Non-pigmented ciliary epithelial cell (primary cell): ENCODE measurements around the gene BRDT.

Source experiments
- DNase-seq: peaks from one replicate; pipeline ENCODE4 v3.0.0-alpha.2; 2010; ENCODE audit warnings: low read depth

BRDT gene

DNA sequence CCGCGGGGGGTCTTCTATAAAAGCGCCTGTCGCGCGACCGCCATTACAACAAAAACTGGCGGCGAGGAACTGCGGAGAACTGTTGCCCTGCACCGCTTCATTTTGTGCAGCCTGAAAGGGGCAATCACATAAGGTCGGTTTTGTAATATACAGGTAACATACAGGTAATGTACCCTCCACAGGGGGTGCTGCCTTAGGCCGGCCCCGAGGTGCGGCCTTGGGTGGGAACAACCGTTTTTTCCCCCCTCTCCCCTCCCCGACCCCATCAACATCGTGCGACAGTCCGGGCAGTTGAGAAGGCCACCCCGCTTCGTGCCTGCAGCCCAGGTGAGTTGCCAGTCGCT, at the start of gene BRDT:
Gene BRDT (plus strand): TSS at position 46 of the 344 bp plus-strand sequence. CDS start 13,354 bp downstream, outside the sequence.
- DNase-seq = no peak

DNA sequence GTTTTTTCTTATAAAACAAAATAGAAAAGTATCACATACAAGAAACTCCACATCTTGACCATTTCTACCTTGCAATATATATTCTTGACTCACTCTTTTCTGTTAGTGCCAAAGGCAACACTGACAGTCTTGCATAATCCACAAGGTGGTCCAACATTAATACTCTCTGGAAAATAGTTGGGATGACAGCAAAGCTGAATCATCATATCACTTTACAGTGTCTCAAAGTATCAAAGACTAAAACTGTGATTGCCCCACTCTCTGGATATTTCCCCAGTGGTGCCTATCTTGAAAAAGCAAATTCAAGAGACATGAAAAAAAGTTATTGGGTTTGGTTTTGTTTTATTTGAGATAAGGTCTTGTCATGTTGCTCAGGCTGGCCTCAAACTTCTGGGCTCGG, 48.6 kb upstream of the BRDT start:
- DNase-seq = peak; percentile 82

GRCh38 chr1:91901231-91901630, 48.0 kb upstream of the BRDT start:
- no peak for DNase-seq

GRCh38 chr1:91912266-91912665, 36.9 kb upstream of the BRDT start:
- DNase-seq = no peak

DNA sequence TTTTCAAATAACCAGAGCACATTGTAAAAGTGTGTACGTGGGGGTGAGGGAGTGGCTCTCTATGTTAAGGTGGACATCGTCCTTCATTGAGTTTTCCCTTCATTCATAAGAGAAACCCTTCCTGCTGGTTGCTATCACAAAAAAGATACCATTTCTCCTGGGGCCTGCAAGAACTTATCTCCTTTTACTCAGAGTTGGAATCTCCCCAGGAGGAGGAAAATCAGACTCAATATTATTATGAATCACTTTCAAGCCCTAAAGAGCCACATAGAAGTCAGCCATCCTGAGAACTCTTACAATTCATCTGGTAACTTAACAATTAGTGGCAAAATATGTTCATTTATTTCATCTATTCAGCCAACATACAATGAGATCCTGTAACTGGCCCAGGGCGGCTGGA, 36.2 kb upstream of the BRDT start:
- no peak for DNase-seq

- DNase-seq = no peak
Measured at GRCh38 chr1:91916046-91916445, 33.2 kb upstream of the BRDT start.

DNA sequence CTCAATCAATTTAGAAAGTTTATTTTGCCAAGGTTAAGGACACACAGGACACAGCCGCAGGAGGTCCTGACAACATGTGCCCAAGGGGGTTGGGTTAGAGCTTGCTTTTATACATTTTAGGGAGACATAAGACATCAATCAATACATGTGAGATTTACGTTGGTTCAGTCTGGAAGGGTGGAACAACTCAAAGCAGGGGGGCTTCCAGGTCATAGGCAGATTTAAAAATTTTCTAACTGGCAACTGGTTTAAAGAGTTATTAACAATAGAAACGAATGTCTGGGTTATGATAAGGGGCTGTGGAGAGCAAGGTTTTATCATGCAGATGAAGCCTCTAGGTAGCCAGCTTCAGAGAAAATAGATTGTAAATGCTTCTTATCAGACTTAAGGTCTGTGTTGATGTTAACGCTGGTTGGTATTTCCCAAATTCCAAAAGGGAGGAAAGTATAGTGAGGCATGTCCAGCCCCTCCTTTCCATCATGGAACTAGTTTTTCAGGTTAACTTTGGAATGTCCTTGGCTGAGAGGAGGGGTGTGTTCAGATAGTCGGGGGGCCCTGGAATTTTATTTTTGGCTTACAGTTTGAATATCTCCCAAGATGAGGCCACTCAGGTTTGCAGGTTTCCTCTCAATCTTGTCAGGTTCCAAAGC, 32.3 kb upstream of the BRDT start:
- no peak for DNase-seq

DNA sequence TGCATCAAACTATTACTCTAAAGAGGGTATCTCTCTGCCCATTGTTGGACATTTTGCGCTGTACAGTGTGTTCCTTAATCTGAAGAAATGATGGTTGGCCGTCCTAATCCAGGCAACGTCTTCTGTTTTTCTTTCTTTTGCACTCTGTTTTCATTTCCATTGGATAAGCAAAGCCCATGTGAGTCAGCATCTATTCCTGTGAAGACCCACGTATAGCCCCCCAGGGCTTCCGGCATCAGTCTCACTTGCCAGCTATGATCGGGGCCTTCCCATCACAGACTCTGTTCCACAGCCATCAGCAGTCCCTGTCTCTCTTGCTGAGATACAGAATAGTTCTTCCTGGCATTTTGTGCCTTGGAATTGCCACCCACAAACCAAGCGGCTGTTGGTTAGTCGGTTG, 29.2 kb upstream of the BRDT start:
- DNase-seq = no peak

GRCh38 chr1:91924146-91924545, 25.1 kb upstream of the BRDT start:
- DNase-seq = peak; percentile 26

GRCh38 chr1:91925644-91926435, 23.4 kb upstream of the BRDT start:
- DNase-seq = no peak

DNA sequence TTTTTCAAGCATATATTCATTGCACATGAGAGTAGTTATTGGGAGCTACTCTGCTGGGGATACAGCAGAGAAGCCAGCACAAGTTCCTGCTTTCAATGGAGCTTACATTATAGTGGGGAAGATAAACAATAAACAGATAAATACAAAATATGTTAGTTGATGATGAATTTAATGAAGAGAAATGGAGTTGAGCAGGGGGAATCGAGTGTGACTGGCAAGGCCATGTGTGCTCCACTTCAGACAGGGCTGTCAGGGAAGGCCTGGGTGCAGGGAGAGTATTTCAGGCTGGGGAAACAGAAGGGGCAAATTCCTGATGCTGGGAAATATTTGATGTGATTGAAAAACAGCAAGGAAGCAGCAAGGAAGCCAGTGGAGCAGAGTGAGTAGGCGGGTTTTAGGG, 21.2 kb upstream of the BRDT start:
- DNase-seq = no peak

DNA sequence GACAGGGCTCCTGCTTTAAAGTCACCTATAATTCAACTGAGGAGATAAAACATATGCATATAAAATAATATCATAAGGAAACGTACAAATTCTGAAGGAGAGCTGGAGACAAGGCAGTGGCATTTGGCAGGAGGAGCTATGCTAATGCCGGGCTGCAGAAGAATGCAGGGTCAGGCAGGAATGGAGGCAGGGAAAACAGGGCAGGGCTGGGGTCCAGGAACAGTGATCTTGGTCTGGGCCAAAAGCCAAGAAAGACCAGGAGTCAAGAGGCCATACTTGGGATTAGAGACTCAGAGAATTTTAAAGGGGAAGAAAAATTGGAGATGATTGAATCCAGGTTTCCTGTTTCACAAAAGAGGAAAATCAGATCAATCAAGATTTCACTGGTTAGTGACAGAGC, 20.0 kb upstream of the BRDT start:
- DNase-seq = no peak

GRCh38 chr1:91937613-91938012, 11.6 kb upstream of the BRDT start:
- no peak for DNase-seq

DNA sequence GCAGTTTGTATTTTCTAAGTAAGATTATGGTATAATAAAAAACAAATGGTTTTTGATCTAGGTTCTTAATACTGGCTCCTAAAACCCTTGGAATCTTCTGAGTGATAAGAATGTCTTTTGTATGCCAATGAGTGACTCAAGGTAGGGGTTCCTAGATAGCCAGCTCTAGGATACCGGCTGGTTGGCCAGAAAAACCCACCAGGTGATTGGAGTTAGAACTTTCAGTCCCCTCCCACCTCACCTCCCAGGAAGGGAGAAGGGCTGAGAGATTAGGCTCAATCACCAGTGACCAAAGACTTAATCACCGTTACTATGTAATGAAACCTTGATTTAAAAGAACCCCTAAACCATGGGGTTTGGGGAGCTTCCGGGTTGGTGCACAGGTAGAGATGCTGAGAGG, 8.7 kb upstream of the BRDT start:
- no peak for DNase-seq

DNA sequence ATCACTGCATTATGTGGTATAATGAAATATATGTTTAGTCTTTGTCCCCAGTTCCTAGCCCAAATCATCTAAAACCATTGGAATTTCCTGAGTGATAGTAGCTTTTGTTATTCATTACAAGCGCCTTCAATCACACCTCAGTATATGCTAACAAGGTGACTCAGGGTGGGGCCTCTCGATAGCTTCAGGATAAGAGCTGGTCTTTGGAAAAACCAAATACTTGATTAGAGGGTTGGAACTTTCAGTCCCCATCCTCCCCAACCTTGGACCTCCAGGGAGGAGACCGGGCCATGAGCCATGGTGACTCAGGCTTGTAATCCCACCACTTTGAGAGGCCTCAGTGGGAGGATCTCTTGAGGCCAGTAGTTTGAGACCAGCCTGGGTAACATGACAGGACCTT, 5.1 kb upstream of the BRDT start:
- no peak for DNase-seq

DNA sequence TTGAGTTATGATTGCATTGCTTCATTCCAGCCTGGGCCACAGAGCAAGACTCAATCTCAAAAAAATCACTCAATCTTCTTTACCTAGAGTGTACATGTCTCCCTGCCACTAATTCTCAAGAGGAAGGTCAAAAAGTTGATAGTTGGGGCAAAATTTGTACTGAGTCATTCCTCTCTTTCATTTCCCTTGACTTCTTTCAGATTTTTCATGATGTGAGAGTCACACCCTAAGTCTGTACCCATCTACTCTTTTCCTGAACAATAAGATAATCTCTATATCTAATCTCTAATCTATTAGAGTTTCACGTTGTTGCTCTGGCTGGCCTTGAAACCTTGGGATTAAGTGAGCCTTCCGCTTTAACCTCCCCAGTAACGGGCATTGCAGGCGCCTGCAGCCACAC, 1.1 kb upstream of the BRDT start:
- DNase-seq = no peak

GRCh38 chr1:91948501-91949355, 473 bp upstream of the BRDT start:
- no peak for DNase-seq

- no peak for DNase-seq
Measured at GRCh38 chr1:91952187-91952586, 3.0 kb downstream of the BRDT start.

DNA sequence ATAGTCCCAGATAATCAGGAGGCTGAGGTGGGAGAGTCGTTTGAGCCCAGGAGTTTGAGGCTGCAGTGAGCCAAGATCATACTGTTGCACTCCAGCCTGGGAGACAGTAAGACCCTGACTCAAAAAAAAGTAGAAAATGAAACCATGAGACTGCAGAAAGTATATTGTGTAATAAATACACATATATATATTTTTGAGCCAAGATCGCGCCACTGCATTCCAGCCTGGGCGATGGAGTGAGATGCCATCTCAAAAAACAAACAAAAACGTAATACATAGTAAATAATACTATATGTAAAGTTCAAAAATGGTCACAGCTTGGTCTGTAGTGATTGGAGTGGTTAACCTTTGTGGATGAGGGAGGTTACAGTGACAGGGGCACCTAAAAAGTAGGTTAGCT, 9.7 kb downstream of the BRDT start:
- no peak for DNase-seq

DNA sequence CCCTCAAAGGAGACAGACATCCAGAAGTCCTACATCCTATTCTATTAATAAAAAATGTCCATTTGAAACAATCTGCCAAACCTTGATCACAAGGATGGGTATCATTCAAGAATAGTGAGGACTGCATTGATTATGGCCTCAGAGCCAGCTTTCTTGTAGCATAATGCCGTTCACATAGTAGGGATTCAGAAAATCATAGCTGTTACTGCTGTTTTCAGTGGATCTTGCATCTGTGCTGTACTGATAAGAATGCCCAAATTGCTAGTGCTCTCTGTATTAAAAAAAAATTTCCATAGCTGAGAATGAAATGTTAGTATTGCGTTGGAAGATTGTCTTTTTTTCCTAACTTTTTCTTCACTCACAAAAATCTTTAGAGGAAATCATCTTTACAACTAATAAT, 19.1 kb downstream of the BRDT start:
- no peak for DNase-seq

DNA sequence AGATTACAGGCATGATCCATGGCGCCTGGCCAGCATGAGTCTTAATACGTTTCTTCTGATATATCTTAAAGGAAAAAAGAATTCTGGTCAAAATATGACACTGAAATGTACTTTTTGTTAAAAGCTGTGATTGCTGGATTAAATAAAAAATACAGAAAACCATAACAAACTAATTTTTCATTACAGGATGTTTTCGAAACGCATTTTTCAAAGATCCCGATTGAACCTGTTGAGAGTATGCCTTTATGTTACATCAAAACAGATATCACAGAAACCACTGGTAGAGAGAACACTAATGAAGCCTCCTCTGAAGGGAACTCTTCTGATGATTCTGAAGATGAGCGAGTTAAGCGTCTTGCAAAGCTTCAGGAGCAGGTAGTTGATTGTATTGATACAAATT, 30.2 kb downstream of the BRDT start:
- no peak for DNase-seq

- DNase-seq = no peak
Measured at GRCh38 chr1:91980663-91981062, 31.5 kb downstream of the BRDT start.

- DNase-seq = no peak
Measured at GRCh38 chr1:91981996-91982609, 32.9 kb downstream of the BRDT start.
